Suppressor macrophage treated with lipopolysaccharide for 1 hour (primary cell): Measurements from ENCODE around the gene ADGRB3.
"Not testable (repeated sequence)": the region's sequence is repeated elsewhere in the genome, so short reads cannot be mapped to it uniquely, and the experiment has no call there.

Source experiments
- DNase-seq, 3 donors: peaks; one replicate each; pipeline ENCODE4 v3.0.0-alpha.2; 2020 to 2022

ADGRB3 gene

GRCh38 chr6:69063401-69063800 lies 428.3 kb downstream of the ADGRB3 start:
- no peak for DNase-seq

- no peak for DNase-seq
Observed at GRCh38 chr6:69064226-69064625, 429.1 kb downstream of the ADGRB3 start.

- DNase-seq: no peak
Observed at GRCh38 chr6:69069881-69070280, 434.8 kb downstream of the ADGRB3 start.

- no peak for DNase-seq
Observed at GRCh38 chr6:69072796-69073195, 437.7 kb downstream of the ADGRB3 start.

DNA sequence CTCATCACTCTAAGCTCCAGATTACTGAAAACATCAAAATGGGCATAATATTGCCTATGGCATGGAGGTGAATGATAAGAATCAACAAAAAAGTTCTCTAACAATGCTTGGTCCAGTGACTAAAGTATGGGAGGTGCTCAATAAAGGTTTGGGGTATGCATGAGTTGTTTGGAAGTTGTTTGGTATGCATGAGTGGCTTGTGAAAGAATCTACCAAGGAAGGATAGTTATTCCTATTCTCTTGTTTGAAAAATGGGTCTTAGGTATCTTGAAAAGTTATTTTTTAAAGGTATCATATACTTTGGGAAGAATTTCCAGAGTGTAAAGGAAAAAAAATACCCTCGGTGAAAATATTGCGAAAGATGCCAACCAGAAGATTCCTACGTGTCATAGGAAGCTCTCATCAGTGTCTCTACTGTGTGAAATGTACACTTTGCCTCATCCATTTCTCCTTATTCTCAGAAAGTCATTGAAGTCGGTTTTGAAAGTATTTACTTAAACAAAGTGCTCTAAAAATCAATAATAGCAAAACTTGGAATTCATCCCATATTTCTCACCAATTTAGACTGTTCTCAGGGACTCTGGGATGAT lies 449.8 kb downstream of the ADGRB3 start:
- no peak for DNase-seq

- DNase-seq: no peak
Observed at GRCh38 chr6:69086689-69087088, 451.6 kb downstream of the ADGRB3 start.

DNA sequence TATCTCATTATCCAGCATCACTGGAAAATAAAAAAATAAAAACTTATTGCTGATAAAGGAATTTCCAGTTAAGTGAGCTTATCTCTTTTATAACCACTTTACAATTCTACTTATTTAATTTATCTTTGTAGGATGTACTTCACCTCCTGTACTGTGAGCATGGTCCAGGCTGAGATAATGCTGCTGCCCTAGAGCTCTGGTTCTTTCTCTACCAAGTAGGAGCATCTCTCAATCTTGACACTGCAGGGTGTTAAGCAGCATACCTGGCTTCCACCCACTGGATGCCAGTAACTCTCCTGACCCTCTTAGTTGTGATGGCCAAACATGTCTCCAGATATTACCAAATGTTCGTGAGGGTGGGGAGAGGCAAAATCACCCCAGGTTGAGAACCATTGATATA lies 454.5 kb downstream of the ADGRB3 start:
- no peak for DNase-seq

DNA sequence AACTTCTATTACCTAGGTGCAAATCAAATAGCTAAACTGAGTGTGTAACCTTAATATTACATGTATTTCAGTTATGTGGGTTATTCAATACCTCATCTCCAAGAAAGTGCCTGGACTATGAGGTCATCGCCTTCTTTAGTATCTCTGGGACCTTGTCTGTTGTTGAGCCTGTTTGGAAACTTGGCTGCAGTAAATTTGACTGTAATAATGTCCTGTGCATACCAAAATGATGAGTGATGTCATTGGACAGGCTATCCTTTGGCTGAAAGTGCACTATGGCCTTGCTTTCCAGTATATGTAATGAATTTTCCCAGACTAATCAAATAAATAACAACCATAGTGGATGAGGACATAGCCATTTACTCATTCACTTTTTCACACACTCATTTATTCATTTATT lies 455.1 kb downstream of the ADGRB3 start:
- no peak for DNase-seq

- no peak for DNase-seq
Observed at GRCh38 chr6:69096681-69097080, 461.6 kb downstream of the ADGRB3 start.

- no peak for DNase-seq
Observed at GRCh38 chr6:69097948-69098347, 462.9 kb downstream of the ADGRB3 start.

- DNase-seq: no peak
Observed at GRCh38 chr6:69098910-69099309, 463.8 kb downstream of the ADGRB3 start.

- no peak for DNase-seq
Observed at GRCh38 chr6:69100772-69101171, 465.7 kb downstream of the ADGRB3 start.

DNA sequence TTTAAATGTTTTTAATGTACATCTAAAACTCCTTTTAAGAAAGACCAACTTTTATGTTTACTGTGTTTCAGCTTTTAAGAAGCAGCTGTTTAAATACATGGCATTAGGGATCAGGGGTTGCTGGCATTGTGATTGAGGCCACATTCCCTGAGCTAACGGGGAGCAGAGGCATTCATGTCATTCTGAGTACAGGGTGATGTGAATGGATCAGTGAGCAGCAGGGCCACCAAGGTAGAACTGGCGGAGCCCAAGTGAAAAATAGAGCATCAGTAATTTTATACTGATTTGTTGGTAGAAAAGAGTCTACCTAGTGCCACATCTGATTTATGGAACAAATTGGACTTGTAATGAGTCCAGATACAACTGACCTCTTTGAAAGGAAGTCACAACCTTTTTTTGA lies 467.3 kb downstream of the ADGRB3 start:
- DNase-seq: no peak

DNA sequence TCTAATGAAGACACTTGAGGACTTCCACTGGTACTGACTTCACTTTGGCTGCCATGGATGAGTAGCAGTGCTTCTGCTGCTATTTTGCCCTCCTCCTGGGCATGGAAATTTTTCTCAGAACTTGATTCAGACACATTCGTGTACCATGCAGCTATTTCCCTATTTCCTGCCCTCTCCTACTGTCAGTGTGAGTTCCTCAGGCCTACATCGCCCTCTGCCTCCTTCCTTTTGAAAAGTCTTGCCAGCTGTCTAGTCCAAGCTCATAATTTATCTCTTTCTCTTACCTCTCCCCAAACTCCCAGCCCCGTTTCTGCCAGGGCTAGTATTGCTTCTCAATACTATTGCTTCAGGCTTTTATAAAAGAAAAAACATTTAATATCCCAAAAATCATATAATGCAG lies 470.2 kb downstream of the ADGRB3 start:
- DNase-seq: no peak

GRCh38 chr6:69106511-69106910 lies 471.4 kb downstream of the ADGRB3 start:
- no peak for DNase-seq

GRCh38 chr6:69111301-69111700 lies 476.2 kb downstream of the ADGRB3 start:
- no peak for DNase-seq

DNA sequence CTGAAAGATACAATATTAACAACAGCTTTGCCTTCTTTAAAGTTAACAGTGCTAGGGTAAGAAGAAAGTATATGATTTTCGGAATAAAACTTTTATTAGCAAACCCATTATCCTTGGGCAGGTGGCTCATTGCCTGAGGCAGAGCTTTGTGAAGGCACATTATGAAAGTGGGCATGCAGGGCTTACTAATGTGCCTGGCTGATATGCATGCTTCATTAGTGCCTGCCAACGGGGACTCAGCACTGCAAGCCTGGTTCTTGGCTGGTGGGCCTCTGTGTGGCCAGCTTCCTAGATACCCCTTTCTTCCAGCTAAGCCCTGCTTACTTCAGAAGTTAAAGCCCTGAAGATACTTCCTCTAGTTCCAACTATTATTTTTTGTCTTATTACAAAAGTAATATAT lies 481.6 kb downstream of the ADGRB3 start:
- DNase-seq: no peak

DNA sequence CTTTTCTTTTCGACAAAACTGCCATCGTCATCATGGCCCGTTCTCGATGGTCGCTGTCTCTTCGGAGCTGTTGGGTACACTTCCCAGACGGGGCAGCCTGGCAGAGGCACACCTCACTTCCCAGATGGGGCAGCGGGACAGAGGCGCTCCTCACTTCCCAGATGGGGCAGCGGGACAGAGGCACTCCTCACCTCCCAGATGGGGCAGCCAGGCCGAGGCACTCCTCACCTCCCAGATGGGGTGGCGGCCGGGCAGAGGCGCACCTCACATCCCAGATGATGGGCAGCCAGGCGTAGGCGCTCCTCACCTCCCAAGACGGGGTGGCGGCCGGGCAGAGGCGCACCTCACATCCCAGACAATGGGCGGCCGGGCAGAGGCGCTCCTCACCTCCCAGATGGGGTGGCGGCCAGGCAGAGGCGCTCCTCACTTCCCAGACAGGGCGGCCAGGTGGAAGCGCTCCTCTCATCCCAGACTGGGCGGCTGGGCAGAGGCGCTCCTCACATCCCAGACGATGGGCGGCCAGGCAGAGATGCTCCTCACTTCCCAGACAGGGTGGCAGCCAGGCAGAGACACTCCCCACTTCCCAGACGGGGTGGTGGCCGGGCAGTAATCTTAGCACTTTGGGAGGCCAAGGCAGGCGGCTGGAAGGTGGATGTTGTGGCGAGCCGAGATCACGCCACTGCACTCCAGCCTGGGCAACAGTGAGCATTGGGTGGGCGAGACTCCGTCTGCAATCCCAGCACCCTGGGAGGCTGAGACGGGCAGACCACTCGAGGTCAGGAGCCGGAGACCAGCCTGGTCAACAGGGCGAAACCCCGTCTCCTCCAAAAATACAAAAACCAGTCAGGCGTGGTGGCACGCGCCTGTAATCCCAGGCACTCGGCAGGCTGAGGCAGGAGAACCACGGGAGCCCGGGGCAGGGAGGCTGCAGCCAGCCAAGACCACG lies 486.7 kb downstream of the ADGRB3 start:
- DNase-seq: not testable (repeated sequence)

- no peak for DNase-seq
Observed at GRCh38 chr6:69122407-69122773, 487.3 kb downstream of the ADGRB3 start.

GRCh38 chr6:69128411-69128810 lies 493.3 kb downstream of the ADGRB3 start:
- DNase-seq: no peak

- DNase-seq: no peak
Observed at GRCh38 chr6:69129046-69129445, 494.0 kb downstream of the ADGRB3 start.

DNA sequence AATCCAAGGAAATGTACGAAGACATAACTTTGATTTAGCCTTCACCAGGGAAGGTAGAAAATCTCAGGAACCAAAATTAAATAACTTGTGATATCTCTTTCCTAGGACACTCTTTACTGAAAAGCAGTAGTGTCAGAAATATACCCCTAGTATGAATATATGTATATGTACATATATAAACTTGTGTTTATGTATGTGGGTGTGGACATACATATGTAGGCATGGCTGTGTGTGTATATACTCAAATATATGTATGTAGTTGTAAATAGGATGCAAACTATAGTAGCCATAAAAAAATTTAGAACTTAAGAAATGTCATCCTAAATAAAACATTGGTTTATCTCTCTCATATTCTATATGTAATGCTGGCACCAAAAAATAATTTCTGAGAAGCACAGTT lies 500.8 kb downstream of the ADGRB3 start:
- no peak for DNase-seq

- no peak for DNase-seq
Observed at GRCh38 chr6:69138148-69138547, 503.1 kb downstream of the ADGRB3 start.

- no peak for DNase-seq
Observed at GRCh38 chr6:69138893-69139494, 503.9 kb downstream of the ADGRB3 start.
